Mucosa of descending colon (tissue), 3 donors: ENCODE results near the gene TAX1BP3. TPM values are rescaled to one million over a fixed set of nuclear protein-coding genes. Genes with fewer than 3 reads are reported as not detected.

ENCODE experiments used
- ATAC-seq: fragments of 200-7000 bp; cut with Tn5 transposase; one replicate; pipeline ENCODE4 v1.9.1; 2020; ENCODE audit warnings: mild to moderate bottlenecking, moderate library complexity
- DNase-seq, 3 donors: peaks; one replicate each; pipeline ENCODE4 v3.0.0-alpha.2; 2020
- H3K36me3 ChIP-seq: fragments of 200-600 bp; one replicate; pipeline ENCODE4 v1.8.0; 2021; ENCODE audit warnings: low read depth, mild to moderate bottlenecking
- H3K4me1 ChIP-seq: fragments of 200-600 bp; one replicate; pipeline ENCODE4 v1.8.0; 2021; ENCODE audit warnings: low read depth, mild to moderate bottlenecking
- H3K4me3 ChIP-seq: fragments of 200-600 bp; one replicate; pipeline ENCODE4 v1.8.0; 2021; ENCODE audit warnings: mild to moderate bottlenecking
- H3K9me3 ChIP-seq: fragments of 200-600 bp; one replicate; pipeline ENCODE4 v1.8.0; 2021; ENCODE audit warnings: mild to moderate bottlenecking
- CTCF ChIP-seq: fragments of 200-600 bp; IDR thresholded peaks from one replicate; pipeline ENCODE4 v1.8.0; 2022; ENCODE audit warnings: antibody characterized with exemption, mild to moderate bottlenecking
- intact Hi-C, 2 donors: fragments of 100-400 bp; cut with DNase I in 1 of 2; cut with micrococcal nuclease in 1 of 2; formaldehyde crosslinking; loops; one replicate each; pipeline versions ENCODE4 v1.11.0 to v1.11.1; 2022; cut with DNase I, micrococcal nuclease
- total RNA-seq, 3 donors: library from RNA; stranded (reverse); fragmentation: NEBNext Ultra II Directional in 2 of 3; extraction: Animal tissue kit (Norgen Biotek cat#: 25700) in 2 of 3; gene quantifications; one replicate each; pipeline versions ENCODE4 v1.2.1 to v1.2.4, GENCODE V29; 2021 to 2023
- donor health status: DM: no; HTN: no; CAD: no; lungs with moderate emphysema.
- donor health status: DM: no; HTN: no; CAD: no.
- donor health status: DM: no; HTN: yes; CAD: no.

TAX1BP3 gene
- total RNA-seq, 3 donors from 2014 or later, result 162 to 297 (median 197) TPM

DNA sequence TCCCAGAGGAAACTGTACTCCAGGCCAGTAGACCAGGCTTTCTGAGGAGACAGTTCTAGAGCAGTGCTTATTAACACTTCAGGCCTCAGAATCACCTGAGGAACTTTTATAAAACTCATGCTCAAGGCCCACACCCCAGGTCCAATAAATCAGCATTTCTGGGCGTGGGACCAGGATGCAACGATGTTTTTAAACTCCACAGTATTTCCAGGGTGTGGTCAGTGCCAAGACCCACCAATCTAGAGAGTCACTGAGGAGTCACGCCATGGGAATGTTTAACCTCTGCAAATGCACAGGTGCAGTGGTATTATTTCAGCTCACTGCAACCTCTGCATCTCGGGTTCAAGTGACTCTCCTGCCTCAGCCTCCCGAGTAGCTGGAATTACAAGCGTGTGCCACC is 55.3 kb downstream of the TAX1BP3 start:
- intact Hi-C loops, result no loop called here
- Histone ChIP-seq H3K9me3 (peaks cover 4% of the 10 kb centered on the region), H3K36me3 (peaks cover 7% of the 10 kb centered on the region), H3K4me3 (no peak overlapping the region), H3K4me1 (peaks cover 3% of the 10 kb centered on the region)
- TF ChIP-seq CTCF, result no peak
- DNase-seq (peak in 2 of 3 donors; percentile 44 to 63), ATAC-seq (peak; percentile 93)

Other genes with a start within 250 kb of the TAX1BP3 start
- not detected for gene OR1E2, start 234.7 kb downstream of the TAX1BP3 start, total RNA-seq
- gene SPATA22, start 196.8 kb downstream of the TAX1BP3 start, total RNA-seq, result 1 to 10 TPM in 1 of 3 donors, not detected in 2; 1.1 TPM
- gene ASPA, start 192.6 kb downstream of the TAX1BP3 start, total RNA-seq, result 1 to 10 TPM; 3.5 to 6.6 (median 3.7) TPM
- 10 to 100 TPM in 1 of 3 donors, 1 to 10 TPM in 2; 7.7 to 17.8 (median 8.6) TPM for gene TRPV3, start 110.8 kb downstream of the TAX1BP3 start, total RNA-seq
- 10 to 100 TPM in 1 of 3 donors, 1 to 10 TPM in 2; 7.4 to 14.5 (median 7.8) TPM for gene TRPV1, start 59.2 kb downstream of the TAX1BP3 start, total RNA-seq
- gene SHPK, start 32.3 kb downstream of the TAX1BP3 start, total RNA-seq, result 10 to 100 TPM; 13.9 to 27.8 (median 19.0) TPM
- gene CTNS, start 31.8 kb downstream of the TAX1BP3 start, total RNA-seq, result 10 to 100 TPM in 2 of 3 donors, 1 to 10 TPM in 1; 9.6 to 13.4 (median 13.1) TPM
- 10 to 100 TPM; 29.3 to 41.3 (median 32.8) TPM for gene EMC6, start 234 bp upstream of the TAX1BP3 start, total RNA-seq
- 1 to 10 TPM in 2 of 3 donors, under 1 TPM in 1; 0.73 to 2.6 (median 2.2) TPM for gene P2RX5, start 27.6 kb upstream of the TAX1BP3 start, total RNA-seq
- 1 to 10 TPM in 2 of 3 donors, under 1 TPM in 1; 0.70 to 3.6 (median 1.1) TPM for gene HASPIN, start 55.3 kb upstream of the TAX1BP3 start, total RNA-seq
- gene ITGAE, start 132.6 kb upstream of the TAX1BP3 start, total RNA-seq, result 10 to 100 TPM; 17.2 to 24.1 (median 17.6) TPM
- 10 to 100 TPM; 39.4 to 50.5 (median 44.7) TPM for gene NCBP3, start 177.7 kb upstream of the TAX1BP3 start, total RNA-seq
- 10 to 100 TPM in 1 of 3 donors, 1 to 10 TPM in 2; 4.8 to 11.6 (median 6.2) TPM for gene CAMKK1, start 224.5 kb upstream of the TAX1BP3 start, total RNA-seq
- gene P2RX1, start 247.9 kb upstream of the TAX1BP3 start, total RNA-seq, result 1 to 10 TPM; 2.5 to 4.9 (median 3.5) TPM